ENCODE data around the gene LONP1.

GRCh38 chr19:5705552-5705951 is 14.4 kb downstream of the LONP1 start:
- TF ChIP-seq CTCF (IDR thresholded peaks at IDR 0.05) = no peak
- no peak for TF ChIP-seq POLR2A (IDR thresholded peaks at IDR 0.05)
